Activated naive CD4-positive, alpha-beta T cell (primary cell): ENCODE data around the gene CFAP57.
"Not testable (repeated sequence)": the region's sequence is repeated elsewhere in the genome, so short reads cannot be mapped to it uniquely, and the experiment has no call there.

Experiments used
- DNase-seq, 4 experiments: peaks; one replicate each; lab custom pipeline; 2025; lab: John Stamatoyannopoulos, UW

The CFAP57 gene

DNA sequence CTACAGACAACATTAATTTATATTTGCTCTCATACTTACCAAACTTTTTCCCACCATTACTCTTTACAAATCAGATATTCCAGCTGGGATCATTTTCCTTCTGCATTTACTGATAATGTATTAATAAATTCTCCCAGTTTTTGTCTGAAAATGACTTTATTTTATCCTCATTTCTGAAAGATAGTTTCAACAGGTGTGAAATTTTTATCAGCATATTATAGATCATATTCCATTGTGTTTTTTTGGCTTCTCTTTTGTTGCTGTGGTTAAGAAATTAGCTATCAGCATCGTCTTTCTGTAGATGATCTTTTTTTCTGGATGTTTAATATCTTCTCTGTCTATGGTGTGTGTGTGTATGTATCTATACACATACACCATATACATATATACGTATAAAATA lies 2.7 kb downstream of the CFAP57 start:
- DNase-seq: no peak

- DNase-seq: no peak
Observed at GRCh38 chr1:43177691-43178090, 5.6 kb downstream of the CFAP57 start.

- no peak for DNase-seq
Observed at GRCh38 chr1:43184388-43184787, 12.3 kb downstream of the CFAP57 start.

DNA sequence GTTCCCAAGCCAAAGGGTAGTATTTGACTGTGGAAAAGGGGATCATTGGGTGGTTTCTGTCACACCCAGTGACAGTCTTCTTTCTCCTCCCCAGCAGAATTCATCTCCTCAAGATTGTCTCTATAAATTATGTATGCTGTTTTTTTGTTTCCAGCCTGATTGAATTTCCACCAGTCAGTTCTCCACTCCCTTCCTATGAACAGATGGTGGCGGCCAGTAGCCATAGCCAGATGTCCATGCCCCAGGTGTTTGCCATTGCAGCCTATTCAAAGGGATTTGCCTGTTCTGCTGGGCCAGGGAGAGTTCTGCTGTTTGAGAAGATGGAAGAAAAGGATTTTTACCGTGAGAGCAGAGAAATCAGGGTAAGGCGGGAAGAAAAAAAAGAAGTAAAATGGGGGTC lies 12.9 kb downstream of the CFAP57 start:
- no peak for DNase-seq

GRCh38 chr1:43188106-43188505 lies 16.0 kb downstream of the CFAP57 start:
- no peak for DNase-seq

- no peak for DNase-seq
Observed at GRCh38 chr1:43194509-43194908, 22.4 kb downstream of the CFAP57 start.

- DNase-seq: no peak
Observed at GRCh38 chr1:43197343-43198127, 25.4 kb downstream of the CFAP57 start.

- DNase-seq: no peak
Observed at GRCh38 chr1:43199093-43199726, 27.1 kb downstream of the CFAP57 start.

DNA sequence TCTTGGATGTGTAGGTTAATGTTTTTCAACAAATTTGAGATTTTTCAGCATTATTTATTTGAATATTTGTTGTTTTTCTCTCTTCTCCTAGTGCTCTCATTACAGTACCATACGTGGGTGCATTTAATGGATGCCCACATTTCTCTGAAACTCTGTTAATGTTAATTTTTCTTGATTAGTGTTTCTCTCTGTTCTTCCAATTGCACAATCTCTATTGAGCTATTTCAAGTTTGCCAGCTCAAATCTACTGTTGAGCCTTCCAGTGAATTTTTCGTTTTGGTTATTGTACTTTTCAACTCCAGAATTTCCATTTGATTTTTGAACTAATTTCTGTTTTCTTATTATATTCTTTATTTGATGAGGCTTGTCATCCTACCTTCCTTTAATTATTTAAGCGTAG lies 31.7 kb downstream of the CFAP57 start:
- no peak for DNase-seq

DNA sequence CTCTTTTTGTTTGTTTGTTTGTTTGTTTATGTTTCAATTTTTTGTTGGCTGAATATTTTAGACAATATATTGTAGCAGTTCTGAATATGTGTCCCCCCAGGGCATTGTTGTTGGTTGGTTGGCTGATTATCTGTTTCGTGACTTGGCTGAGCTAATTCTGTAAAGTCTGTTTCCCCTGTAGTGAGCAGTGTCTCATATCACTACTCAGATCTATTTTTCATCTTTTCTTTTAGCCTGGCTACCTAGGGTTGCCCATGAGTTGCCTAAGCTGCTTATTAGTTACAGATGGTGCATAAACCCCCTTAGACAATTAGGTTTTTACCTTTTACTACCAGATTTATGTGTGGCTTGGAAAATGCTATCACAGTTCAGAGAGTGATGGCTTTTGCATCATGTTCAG lies 32.3 kb downstream of the CFAP57 start:
- DNase-seq: no peak

DNA sequence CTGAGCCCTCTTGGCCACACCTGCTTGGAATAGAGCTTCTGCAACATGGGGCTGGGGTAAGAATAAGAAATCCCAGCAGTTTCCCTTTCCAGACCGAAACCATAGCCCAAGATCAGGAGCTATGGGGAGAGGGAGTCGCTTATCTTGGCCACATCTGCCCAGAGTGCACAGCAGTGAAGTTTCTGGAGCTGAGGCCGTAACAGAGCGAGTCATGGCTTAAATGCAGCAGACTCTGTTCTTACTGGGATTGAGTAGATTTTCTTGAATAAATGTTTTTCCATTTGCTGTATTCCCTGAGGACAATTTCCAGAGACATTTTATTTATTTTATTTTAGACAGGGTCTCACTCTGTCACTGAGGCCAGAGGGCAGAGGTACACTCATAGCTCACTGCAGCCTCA lies 33.5 kb downstream of the CFAP57 start:
- DNase-seq: no peak

DNA sequence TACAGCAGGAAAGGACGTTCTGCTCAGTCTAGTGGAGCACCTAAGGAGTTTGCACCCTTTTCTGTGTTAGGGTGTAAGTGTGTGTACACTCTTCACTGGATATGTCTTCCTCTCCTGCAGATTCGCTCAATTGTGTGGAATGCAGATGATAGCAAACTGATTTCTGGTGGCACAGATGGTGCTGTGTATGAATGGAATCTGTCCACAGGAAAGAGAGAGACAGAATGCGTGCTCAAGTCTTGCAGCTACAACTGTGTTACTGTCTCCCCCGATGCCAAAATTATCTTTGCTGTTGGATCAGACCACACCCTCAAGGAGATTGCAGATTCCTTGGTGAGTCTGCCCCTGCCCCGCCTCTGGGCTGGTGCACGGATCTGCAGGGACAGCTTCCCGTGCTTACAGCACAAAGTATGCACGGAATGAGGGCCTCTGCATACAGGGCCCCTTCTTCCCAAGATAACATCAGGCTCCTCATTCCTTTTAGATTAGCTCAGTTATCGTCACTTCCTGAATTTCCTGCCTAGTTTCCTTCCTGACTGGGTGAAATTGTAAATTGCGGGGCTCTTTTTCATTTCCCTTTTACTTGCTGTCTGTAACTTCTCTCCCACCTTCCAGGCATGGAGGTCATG lies 34.6 kb downstream of the CFAP57 start:
- DNase-seq: no peak

GRCh38 chr1:43207229-43207853 lies 35.2 kb downstream of the CFAP57 start:
- DNase-seq: no peak

DNA sequence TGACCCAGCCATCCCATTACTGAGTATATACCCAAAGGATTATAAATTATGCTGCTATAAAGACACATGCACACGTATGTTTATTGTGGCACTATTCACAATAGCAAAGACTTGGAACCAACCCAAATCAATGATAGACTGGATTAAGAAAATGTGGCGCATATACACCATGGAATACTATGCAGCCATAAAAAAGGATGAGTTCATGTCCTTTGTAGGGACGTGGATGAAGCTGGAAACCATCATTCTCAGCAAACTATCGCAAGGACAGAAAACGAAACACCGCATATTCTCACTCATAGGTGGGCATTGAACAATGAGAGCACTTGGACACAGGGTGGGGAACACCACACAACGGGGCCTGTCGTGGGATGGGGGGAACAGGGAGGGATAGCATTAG lies 36.1 kb downstream of the CFAP57 start:
- DNase-seq: not testable (repeated sequence)

DNA sequence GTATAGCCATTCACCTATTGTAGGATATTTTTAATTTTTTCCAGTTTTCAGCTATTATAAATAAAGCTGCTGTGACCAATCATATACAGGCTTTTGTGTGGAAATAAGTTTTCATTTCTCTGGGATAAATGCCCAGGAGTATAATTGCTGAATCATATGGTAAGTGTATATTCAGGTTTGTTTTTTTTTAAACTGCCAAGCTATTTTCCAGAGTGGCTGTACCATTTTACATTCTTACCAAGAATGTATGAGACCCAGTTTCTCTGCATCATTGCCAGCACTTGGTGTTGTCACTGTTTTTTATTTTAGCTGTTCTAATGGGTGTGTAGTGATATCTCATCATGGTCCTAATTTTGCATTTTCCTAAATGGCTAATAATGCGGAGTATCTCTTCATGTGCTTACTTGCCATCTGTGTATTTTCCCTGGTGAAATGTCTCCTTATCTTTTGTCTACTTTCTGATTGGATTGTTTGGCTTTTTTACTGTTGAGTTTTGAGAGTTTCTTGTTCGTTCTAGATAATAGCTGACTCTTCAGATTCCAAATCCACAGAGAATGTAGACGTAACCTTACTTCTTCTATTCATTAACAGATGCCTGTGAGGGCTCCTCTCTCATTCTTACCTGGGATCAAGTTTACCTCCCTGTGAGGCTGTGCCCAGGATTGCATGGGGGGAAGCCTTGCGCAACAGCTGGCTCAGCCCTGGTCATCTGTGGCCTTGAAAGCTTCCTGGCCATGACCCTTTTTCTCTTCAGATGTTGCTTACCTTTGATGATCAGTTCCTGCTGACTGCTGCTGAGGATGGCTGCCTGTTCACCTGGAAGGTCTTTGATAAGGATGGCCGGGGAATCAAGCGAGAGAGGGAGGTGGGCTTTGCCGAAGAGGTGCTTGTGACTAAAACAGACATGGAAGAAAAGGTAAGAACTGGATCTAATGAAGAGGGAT lies 42.6 kb downstream of the CFAP57 start:
- no peak for DNase-seq

DNA sequence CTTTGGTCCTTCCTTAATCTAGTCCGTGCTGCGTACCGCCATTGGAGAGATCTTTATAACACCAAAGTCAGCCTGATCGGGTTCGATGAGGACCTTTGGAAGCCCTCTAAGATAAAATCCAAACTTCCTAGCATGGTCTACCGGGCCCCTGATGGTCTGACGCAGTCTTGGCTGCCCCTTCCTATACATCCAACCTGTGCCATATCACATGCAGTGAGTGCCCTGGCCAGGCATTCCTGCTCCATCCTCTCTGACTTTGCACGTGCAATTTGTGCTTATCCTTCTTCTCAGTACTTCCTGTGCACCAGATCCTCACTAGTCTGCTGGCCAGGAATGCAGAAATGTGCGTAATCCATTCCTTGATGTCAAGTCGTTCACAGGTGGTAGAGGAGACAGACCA lies 45.6 kb downstream of the CFAP57 start:
- DNase-seq: no peak

GRCh38 chr1:43220905-43221778 lies 49.0 kb downstream of the CFAP57 start:
- no peak for DNase-seq

- no peak for DNase-seq
Observed at GRCh38 chr1:43221797-43222196, 49.7 kb downstream of the CFAP57 start.

GRCh38 chr1:43222879-43223278 lies 50.7 kb downstream of the CFAP57 start:
- no peak for DNase-seq

DNA sequence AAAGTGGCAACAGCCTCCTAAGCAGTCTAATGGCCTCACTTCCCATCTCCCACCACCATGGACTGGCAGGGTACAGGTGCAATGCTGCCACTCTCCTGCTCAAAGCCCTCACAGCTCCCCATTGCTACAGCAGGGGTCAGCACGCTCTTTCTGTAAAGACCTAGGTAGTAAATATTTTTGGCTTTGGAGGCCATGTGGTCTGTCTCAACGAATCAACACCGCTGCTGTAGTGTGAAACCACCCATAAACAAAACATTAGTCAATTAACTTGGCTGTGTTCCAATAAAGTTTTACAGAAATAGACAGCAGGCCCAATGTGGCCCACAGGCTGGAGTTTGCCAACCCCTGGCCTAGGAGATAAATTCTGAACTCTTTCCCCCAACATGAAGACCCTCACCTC lies 53.0 kb downstream of the CFAP57 start:
- no peak for DNase-seq
